ENCODE results near the gene BSCL2. TPM values are rescaled to one million over a fixed set of nuclear protein-coding genes. Genes with fewer than 3 reads are reported as not detected.

The BSCL2 gene
- total RNA-seq, 4 donors from 2014 or later: 25.7 to 37.8 (median 29.2) TPM

GRCh38 chr11:62709247-62710000 is 2.2 kb upstream of the BSCL2 start:
- ATAC-seq: peak; percentile 93
- H3K36me3 ChIP-seq: peaks cover 0 to 43% of the 10 kb centered on the region in 2 donors
- peak overlapping the region; percentile 44 to 68 for H3K4me3 ChIP-seq
- no peaks in the 10 kb centered on the region for H3K27me3 ChIP-seq
- 0% methylated on average over 21 to 24 of the region's 47 CpGs for WGBS, 2 donors (ENCODE audit: low coverage in 1 of 2)
- TF ChIP-seq CTCF (IDR thresholded peaks at IDR 0.05) (peak in 1 of 4 experiments; percentile 34), EP300 (IDR thresholded peaks at IDR 0.05) (no peak), POLR2AphosphoS5 (IDR thresholded peaks at IDR 0.05) (peak; percentile 67), POLR2A (IDR thresholded peaks at IDR 0.05) (peak; percentile 30 to 48)
- H3K27ac ChIP-seq: peak overlapping the region; percentile 85 to 95 (median 94)
- no peaks in the 10 kb centered on the region for H3K9me3 ChIP-seq
- peaks cover 0 to 61% (median 29%) of the 10 kb centered on the region in 3 donors for H3K4me1 ChIP-seq

- H3K9me3 ChIP-seq: no peaks in the 10 kb centered on the region
- H3K36me3 ChIP-seq: peaks cover 0 to 37% of the 10 kb centered on the region in 2 donors
- H3K4me3 ChIP-seq: peak overlapping the region; percentile 44 to 68
- H3K27me3 ChIP-seq: no peaks in the 10 kb centered on the region
- no peak for ATAC-seq
- WGBS, 2 donors (ENCODE audit: low coverage in 1 of 2): 2 to 17% methylated on average over 2 to 7 of the region's 7 CpGs
- TF ChIP-seq CTCF (IDR thresholded peaks at IDR 0.05): no peak
- no peak for TF ChIP-seq POLR2AphosphoS5 (IDR thresholded peaks at IDR 0.05)
- TF ChIP-seq EP300 (IDR thresholded peaks at IDR 0.05): no peak
- no peak for TF ChIP-seq POLR2A (IDR thresholded peaks at IDR 0.05)
- H3K27ac ChIP-seq: peak overlapping the region; percentile 65 to 95 (median 94)
- H3K4me1 ChIP-seq: peaks cover 0 to 61% (median 29%) of the 10 kb centered on the region in 3 donors
These were observed 1.6 kb upstream of the BSCL2 start for GRCh38 chr11:62708793-62709192.

GRCh38 chr11:62708392-62708791 is 1.2 kb upstream of the BSCL2 start:
- Histone ChIP-seq H3K4me3 (peak overlapping the region in 1 of 2 donors; percentile 68), H3K27me3 (no peaks in the 10 kb centered on the region), H3K27ac (peak overlapping the region in 3 of 4 donors; percentile 93 to 95 (median 94)), H3K9me3 (no peaks in the 10 kb centered on the region), H3K36me3 (peaks cover 0 to 33% of the 10 kb centered on the region in 2 donors), H3K4me1 (peaks cover 0 to 59% (median 29%) of the 10 kb centered on the region in 3 donors)
- 48 to 70% methylated on average over 2 to 5 of the region's 5 CpGs for WGBS, 2 donors (ENCODE audit: low coverage in 1 of 2)
- ATAC-seq: no peak
- no peak for TF ChIP-seq POLR2A (IDR thresholded peaks at IDR 0.05)

- 68 to 78% methylated on average over 7 to 8 of the region's 8 CpGs for WGBS, 2 donors (ENCODE audit: low coverage in 1 of 2)
- H3K36me3 ChIP-seq: peaks cover 0 to 27% of the 10 kb centered on the region in 2 donors
- H3K9me3 ChIP-seq: no peaks in the 10 kb centered on the region
- peak overlapping the region in 1 of 2 donors; percentile 62 for H3K4me3 ChIP-seq
- no peaks in the 10 kb centered on the region for H3K27me3 ChIP-seq
- peaks cover 0 to 50% (median 29%) of the 10 kb centered on the region in 3 donors for H3K4me1 ChIP-seq
- H3K27ac ChIP-seq: peak overlapping the region; percentile 34 to 95 (median 92)
- ATAC-seq: no peak
- no peak for TF ChIP-seq POLR2AphosphoS5 (IDR thresholded peaks at IDR 0.05)
- no peak for TF ChIP-seq POLR2A (IDR thresholded peaks at IDR 0.05)
- TF ChIP-seq CTCF (IDR thresholded peaks at IDR 0.05): no peak
- TF ChIP-seq EP300 (IDR thresholded peaks at IDR 0.05): no peak
These were observed 375 bp downstream of the BSCL2 start for GRCh38 chr11:62706850-62707247.

GRCh38 chr11:62705880-62706849 is 1.1 kb downstream of the BSCL2 start:
- no peak for TF ChIP-seq EP300 (IDR thresholded peaks at IDR 0.05)
- no peak for TF ChIP-seq CTCF (IDR thresholded peaks at IDR 0.05)
- peak; percentile 39 to 49 for TF ChIP-seq POLR2A (IDR thresholded peaks at IDR 0.05)
- TF ChIP-seq POLR2AphosphoS5 (IDR thresholded peaks at IDR 0.05): peak; percentile 55
- peaks cover 0 to 50% (median 29%) of the 10 kb centered on the region in 3 donors for H3K4me1 ChIP-seq
- peak; percentile 88 for ATAC-seq
- H3K36me3 ChIP-seq: peaks cover 0 to 27% of the 10 kb centered on the region in 2 donors
- peak overlapping the region; percentile 40 to 62 for H3K4me3 ChIP-seq
- H3K27ac ChIP-seq: peak overlapping the region; percentile 34 to 95 (median 92)
- WGBS, 2 donors (ENCODE audit: low coverage in 1 of 2): 1% methylated on average over 9 to 12 of the region's 73 CpGs
- no peaks in the 10 kb centered on the region for H3K9me3 ChIP-seq
- no peaks in the 10 kb centered on the region for H3K27me3 ChIP-seq

Data from gastroesophageal sphincter (tissue), 4 donors.